Left renal cortex interstitium (tissue), 4 donors: ENCODE results near the gene VWA2. TPM values are rescaled to one million over a fixed set of nuclear protein-coding genes. Genes with fewer than 3 reads are reported as not detected.

ENCODE experiments used
- DNase-seq, 4 donors: peaks; one replicate each; pipeline ENCODE4 v3.0.0-alpha.2; 2013; ENCODE audit warnings: low read depth in 4 of 4, low spot score in 2 of 4, missing footprints in 1 of 4
- polyA plus RNA-seq, 4 donors: library from polyadenylated mRNA; unstranded; fragments of 120-200 nt; gene quantifications; one replicate each; pipeline ENCODE4 v1.2.1, GENCODE V29; 2013; ENCODE audit not compliant: insufficient read length in 4 of 4

Gene VWA2
- polyA plus RNA-seq, 4 donors: 2.0 to 3.2 (median 2.5) TPM

DNA sequence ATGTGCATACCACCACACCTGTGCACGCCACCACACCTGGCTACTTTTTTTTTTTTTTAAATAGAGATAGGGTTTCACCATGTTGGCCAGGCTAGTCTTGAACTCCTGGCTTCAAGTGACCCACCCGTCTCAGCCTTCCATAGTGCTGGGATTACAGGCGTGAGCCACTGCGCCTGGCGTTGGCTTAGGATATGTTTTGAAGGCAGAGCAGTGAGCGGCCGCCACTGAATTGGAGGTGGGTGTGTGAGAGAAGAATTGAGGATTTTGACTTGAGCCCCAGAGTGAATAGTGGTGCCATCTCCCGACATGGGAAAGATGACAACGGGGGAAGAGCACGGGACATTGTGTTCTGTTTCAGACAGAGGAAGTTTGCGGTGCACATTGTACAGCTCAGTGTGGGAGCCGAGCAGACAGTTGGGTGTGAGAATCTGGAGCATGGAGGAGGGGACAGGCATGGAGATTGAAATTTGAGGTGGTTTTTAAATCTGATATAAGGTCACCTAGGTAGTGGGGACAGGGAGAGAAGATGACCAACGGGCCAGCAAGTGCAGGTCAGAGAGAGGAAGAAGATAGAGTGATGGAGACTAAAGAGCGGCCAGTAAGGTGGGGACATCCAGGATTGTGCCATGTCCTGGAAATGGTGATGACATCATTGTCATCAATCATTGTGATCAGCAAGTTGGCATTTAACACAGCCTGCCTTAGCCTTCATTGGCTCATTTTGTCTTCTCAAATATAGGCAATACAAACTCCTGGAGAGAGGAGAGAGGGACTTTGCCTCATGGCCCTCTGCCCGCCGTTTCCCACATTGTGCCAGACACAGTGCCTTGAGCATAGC lies 35.8 kb downstream of the VWA2 start:
- DNase-seq: no peak

DNA sequence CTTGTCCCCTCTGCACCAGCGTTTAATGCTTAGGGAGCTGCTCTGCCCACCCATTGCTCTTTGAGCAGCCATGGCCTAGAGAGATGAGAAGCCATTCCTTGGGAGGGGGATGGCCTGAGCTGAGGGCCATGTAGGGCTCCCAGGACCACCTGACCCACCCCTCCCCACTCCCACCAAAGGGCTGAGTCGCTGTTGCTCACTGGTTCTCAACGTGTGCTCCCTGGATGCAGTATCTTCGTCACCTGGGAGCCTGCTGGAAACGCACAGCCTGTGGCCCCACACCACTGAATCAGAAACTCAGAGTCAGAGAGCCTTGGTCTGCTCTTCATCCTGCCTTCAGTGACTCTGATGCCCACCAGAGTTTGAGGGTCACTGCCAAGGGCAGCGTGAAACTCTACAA lies 37.0 kb downstream of the VWA2 start:
- DNase-seq: no peak

DNA sequence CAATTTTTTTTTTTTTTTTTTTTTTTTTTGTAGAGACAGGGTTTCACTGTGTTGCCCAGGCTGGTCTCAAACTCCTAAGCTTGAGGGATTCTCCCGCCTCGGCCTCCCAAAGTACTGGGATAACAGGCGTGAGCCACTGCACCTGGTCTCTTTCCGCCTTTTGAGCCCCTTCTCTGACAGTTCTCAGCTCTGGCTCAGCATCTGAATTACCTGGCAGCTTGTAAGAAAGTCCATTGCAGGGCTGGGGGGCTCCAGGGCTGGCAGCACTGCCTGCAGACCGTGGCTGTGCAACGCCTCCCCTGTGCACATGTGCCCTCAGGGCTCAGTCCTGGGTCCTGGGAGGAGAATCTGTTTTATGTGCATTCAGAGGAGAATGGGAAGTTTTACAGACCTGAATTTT lies 37.6 kb downstream of the VWA2 start:
- no peak for DNase-seq

DNA sequence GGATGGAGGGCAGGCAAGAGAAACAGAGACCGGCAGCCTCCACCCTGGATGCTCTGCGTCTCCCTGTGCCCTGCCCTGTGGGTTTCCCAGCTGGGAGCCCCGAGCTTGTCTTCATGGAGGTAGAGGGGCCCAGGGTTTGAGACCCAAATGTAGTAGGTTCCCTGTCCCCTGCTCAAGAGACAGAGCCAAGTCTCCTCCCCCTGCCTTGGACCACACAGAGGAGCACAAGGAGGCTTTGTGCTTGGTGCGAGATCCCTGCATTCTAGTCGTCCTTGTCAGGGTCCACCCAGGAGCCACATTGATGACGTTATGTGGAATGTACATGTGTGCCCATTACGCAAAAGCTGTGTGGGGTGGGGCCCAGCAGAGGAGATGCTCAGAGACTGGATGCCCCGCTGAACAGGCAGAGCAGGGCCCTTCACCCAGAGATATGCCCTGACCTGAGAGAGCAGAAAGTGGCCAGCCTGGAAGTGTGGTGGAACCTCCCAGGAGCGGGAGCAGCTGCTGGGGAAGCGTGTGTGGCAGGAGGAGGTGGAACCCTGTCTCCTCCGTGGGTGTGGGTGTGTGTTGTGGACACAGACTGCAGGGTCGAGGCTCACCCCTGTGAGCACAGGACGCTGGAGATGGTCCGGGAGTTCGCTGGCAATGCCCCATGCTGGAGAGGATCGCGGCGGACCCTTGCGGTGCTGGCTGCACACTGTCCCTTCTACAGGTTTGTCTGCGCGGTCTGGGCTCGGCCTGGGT lies 39.3 kb downstream of the VWA2 start:
- DNase-seq: no peak

DNA sequence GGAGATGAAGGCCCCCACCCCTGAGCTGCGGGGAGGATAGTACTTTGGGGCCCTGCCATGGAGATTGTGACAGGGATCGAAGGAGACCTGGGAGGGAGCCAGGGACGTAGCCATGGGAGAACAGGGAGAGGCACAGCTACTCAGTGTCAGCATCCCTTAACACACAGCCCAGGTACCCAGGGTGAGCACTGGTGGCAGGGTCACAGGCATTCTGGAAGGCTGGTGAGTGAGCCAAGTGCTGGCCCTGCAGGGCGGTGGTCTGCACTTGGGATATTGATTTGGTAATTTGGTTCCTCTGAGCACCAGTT lies 39.8 kb downstream of the VWA2 start:
- DNase-seq: no peak

DNA sequence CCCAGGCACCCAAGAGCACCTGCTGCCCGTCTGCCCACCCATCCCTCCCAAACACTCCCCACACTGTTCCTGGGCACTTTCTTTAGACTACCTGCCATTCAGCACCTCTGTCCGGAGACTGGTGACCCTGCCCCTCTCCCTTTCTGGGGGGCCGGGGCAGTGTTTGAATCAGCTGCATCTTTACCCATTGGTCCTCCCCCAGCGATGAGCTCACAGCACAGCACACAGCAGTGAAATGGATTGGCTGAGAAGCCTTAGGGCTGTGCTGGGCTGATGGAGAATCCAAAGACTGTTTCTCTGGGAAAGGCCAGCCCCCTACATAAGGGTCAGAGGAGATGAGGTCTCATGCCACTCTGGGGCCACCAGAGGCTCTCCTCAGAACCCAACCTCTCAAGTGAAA lies 40.2 kb downstream of the VWA2 start:
- no peak for DNase-seq

DNA sequence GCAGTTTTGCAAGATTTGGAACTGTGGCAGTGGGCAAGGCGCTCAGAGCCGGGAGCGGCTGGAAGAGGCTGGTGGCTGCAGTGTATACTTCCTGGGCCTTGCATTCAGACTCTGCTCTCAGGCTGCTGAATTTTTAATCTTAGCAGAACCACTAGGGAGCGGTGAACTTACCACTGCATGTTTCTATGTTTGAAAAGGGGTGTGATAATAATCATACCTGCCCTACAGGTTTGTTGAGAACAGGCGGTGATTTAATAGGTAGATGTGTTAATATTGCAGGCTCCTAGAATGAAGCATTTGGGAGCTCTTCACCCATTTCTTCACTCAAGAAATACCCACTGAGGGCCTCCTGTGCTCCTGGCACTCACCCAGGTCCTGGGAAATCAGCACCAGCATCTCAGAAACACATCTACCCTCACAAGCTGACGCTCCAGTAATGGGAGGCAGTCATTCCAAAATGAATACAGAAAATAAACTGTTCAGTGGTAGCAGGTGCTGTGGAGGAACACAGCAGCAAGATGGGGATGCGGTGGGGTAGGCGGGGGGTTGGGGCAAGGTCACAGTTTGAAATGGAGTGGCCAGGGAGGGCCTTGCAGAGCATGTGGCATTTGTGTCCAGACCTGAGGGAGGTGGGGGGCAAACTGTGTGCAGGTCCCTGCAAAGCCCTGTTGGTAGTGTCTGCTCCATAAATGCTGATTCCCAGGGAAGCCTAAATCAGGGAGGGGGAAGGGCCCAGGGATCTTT lies 41.0 kb downstream of the VWA2 start:
- DNase-seq: no peak

- no peak for DNase-seq
These were observed 42.0 kb downstream of the VWA2 start for GRCh38 chr10:114281006-114281405.

GRCh38 chr10:114281461-114281860 lies 42.4 kb downstream of the VWA2 start:
- no peak for DNase-seq

DNA sequence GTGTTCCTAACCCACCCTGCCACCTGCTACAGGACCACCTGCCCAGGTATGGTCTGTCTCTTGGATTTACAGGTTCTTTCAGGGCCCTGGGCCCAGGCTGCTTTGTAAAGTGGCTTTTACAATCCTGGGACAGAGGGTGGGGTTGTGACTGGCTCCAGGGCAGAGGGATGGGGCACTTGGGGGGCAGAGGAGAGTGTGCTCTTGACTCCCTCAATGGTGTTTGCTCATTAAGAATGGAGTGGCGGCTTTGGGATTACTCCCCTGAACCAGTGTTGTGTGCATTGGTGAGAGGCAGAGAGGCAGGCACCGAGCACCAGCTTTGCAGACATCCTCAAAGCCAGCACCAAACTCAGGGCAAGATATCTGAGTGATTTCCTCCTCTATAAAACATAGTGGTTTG lies 43.5 kb downstream of the VWA2 start:
- no peak for DNase-seq

DNA sequence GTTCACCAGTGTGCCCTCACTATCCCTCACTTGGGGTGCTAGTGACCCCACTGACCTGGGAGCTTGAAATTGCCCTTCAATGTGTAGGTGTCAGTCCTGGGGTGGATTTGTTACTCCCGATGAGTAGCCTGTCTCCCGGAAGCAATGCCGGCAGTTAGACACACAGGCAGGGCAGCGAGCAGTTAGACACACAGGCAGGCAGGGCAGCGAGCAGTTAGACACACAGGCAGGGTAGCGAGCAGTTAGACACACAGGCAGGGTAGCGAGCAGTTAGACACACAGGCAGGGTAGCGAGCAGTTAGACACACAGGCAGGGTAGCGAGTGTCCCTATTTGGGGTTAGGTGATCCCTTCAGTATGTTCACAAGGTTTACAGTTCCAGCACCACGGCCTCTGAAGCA lies 44.0 kb downstream of the VWA2 start:
- no peak for DNase-seq

DNA sequence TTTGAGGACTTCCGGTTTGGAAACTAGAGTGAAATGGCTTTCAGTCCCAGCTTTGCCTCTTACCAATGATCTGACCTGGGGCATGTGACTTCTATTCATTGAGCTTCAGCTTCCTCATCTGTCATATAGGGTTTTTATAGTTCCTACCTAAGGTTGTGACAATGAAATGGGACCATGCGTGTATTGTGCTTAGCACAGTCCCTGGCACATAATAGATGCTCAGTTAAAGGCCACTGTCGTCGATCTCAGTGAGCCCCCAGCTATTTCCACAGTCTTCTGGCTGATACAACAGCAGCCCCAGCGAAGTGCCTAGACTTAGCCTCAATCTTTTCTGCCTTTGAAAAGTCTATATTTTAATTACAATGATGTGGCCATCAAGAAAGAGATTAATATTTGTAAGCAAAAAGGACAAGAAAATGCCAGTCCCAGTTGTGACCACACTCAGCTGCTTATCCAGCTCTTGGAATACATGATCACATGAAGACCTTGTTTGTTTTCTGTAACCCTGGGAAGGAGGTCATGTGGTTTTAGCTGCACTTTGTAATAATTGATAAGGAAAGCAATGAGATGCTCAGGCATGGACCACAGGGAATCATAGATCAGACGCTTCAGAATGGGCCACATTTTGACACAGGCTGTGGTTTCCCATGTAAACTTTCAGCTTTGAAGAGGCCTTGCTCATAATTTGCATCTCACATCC lies 44.6 kb downstream of the VWA2 start:
- DNase-seq: no peak

DNA sequence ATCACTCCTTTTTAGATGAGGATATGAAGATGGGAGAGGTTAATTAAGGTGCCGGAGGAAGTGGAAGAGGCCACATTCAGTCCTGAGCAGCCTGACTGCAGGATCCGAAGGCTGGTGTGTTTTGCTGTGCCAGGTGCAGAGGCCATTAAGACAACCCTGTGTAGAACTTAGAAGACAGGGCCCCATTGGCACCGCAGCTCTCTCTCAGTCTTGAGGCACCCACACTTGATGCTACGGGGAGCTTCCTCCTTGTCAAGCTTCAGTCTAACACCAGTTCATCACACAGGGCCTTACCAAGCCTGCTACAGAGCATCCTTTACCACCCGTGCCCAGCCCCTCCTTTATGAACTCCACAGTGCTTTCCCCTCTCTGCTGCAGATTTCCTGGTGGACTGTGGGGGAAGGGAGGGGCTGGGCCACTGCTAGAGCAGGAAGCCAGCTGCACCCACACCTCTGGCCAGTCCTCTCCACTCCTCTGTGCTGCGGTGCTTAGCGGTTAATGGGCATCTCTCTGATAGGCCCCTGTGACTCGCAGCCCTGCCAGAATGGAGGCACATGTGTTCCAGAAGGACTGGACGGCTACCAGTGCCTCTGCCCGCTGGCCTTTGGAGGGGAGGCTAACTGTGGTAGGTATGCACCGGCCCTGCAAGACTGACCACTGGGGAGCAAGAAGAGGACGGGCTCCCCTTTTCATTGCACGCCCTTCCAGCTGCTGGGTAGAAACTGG lies 45.5 kb downstream of the VWA2 start:
- DNase-seq: no peak

GRCh38 chr10:114285961-114286441 lies 46.9 kb downstream of the VWA2 start:
- no peak for DNase-seq

- no peak for DNase-seq
These were observed 47.9 kb downstream of the VWA2 start for GRCh38 chr10:114286921-114287320.

- no peak for DNase-seq
These were observed 49.5 kb downstream of the VWA2 start for GRCh38 chr10:114288424-114289095.

DNA sequence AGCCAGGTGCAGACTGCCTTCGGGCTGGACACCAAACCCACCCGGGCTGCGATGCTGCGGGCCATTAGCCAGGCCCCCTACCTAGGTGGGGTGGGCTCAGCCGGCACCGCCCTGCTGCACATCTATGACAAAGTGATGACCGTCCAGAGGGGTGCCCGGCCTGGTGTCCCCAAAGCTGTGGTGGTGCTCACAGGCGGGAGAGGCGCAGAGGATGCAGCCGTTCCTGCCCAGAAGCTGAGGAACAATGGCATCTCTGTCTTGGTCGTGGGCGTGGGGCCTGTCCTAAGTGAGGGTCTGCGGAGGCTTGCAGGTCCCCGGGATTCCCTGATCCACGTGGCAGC lies 50.0 kb downstream of the VWA2 start:
- no peak for DNase-seq

DNA sequence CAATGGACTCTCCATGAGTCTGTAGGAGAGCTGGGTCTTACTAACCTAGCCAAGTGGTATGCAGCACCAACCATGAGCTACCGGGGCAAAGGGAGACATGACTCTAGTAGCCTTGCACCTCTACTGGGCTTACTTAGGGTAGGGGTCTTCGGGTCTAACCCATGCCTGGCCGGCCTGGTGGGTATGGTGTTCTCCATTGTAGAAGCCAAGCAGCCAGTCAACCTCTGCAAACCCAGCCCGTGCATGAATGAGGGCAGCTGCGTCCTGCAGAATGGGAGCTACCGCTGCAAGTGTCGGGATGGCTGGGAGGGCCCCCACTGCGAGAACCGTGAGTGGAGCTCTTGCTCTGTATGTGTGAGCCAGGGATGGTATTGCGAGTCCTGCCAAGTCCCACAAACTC lies 51.0 kb downstream of the VWA2 start:
- DNase-seq: no peak

- DNase-seq: no peak
These were observed 52.0 kb downstream of the VWA2 start for GRCh38 chr10:114291076-114291475.

DNA sequence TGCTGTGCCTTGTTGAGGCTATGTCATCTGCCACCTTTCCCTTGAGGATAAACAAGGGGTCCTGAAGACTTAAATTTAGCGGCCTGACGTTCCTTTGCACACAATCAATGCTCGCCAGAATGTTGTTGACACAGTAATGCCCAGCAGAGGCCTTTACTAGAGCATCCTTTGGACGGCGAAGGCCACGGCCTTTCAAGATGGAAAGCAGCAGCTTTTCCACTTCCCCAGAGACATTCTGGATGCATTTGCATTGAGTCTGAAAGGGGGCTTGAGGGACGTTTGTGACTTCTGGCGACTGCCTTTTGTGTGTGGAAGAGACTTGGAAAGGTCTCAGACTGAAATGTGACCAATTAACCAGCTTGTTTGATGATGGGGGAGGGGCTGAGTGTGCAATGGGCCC lies 52.5 kb downstream of the VWA2 start:
- DNase-seq: no peak
